IPS-NIHi7 (cell line): ENCODE measurements around the gene EDEM2.
"Not testable (repeated sequence)": the region's sequence is repeated elsewhere in the genome, so short reads cannot be mapped to it uniquely, and the experiment has no call there.

Source experiments
- DNase-seq: peaks from one replicate; pipeline ENCODE4 v3.0.0; 2012; ENCODE audit warnings: mixed read lengths; ENCODE audit errors: extremely low spot score

Gene EDEM2

DNA sequence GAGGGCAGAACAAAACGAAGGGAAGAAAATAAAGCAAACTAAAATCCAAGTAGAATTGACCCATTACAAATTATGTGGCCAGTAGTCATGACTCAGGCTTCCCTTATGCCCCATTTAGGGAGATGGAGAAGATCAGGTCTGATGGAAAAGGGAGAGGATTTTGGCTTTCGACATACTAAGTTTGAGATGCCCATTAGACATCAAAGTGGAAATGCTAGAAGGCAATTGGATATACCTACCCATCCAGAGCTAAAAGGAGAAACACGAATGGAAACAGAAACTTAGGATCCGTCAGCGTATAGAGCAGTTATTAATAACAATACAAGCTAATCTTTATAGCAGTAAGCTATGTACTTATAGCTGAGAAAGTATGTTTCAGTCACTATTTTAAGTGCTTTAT is 59.3 kb downstream of the EDEM2 start:
- DNase-seq = no peak

DNA sequence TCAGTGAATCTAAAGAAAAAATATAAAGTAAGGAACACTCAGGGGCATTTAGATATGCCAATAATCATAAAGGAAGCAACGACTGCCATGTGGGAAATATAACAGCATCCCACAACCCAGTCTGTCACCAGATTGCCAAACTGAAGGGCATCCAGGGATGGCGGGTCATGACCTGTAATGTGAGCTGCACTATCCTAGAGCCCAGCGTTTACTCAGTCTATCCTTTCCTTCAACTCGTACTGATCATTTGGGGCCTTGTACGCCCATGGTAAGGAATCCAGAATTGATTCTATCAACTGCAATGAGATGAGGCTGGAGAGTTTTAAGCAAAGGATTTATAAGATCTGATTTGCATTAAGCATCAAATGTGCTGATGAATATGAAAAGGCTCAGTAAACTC is 59.8 kb downstream of the EDEM2 start:
- DNase-seq = no peak

DNA sequence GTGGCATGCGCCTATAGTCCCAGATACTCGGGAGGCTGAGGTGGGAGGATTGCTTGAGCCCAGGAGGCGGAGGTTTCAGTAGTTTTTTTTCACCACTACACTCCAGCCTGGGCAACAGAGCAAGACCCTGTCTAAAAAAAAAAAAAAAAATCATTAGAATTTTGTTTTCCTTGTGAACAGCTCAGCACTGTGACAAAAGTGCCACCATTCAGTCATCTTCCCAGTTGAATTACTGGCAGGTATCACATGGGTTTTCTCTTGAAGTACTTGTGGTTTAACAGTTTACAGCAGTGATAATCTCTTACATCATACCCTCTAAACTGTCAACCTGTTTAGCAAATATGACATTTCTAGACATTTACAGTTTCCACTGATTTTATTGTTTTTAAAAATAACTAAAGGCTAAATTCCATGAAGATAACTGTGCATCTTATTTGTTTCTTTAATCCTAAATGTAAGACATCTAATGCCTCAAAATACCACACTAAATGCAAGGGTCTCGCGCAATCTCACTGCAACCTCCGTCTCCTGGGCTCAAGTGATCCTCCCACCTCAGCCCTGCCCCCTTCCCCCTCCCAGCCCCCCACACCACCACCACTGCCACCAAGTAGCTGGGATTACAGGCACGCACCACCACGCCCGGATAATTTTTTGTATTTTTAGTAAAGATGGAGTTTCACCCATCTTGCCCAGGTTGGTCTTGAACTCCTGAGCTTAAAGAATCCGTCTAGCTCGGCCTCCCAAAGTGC is 61.5 kb downstream of the EDEM2 start:
- DNase-seq = no peak

DNA sequence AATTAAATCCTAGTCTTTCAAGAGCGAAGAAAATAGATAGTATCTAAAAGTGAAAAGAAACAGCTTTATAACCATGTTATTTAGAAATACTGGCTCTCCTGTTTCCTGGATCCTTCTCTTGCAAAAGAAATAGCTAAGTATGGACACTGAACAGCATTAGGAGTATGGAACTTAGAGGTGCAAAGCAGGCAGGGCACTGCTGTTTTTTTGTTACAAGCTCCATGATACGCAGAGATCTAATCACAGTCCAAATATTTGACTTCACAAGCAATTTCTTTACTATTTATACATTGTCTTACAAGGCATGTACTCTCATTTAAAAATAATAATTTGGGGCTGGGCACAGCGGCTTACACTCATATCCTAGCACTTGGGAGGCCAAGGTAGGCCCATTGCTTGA is 62.1 kb downstream of the EDEM2 start:
- no peak for DNase-seq

DNA sequence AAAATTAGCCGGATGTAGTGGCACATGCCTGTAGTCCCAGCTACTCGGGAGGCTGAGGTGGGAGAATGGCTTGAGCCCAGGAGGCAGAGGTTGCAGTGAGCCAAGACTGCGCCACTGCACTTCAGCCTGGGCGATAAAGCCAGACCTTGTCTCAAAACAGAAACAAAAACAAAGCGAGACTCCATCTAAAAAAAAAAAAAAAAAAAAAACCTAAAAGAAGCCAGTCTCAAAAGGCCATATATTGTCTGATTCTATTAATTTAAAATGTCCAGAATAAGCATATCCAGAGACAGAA is 66.8 kb downstream of the EDEM2 start:
- not testable (repeated sequence) for DNase-seq

DNA sequence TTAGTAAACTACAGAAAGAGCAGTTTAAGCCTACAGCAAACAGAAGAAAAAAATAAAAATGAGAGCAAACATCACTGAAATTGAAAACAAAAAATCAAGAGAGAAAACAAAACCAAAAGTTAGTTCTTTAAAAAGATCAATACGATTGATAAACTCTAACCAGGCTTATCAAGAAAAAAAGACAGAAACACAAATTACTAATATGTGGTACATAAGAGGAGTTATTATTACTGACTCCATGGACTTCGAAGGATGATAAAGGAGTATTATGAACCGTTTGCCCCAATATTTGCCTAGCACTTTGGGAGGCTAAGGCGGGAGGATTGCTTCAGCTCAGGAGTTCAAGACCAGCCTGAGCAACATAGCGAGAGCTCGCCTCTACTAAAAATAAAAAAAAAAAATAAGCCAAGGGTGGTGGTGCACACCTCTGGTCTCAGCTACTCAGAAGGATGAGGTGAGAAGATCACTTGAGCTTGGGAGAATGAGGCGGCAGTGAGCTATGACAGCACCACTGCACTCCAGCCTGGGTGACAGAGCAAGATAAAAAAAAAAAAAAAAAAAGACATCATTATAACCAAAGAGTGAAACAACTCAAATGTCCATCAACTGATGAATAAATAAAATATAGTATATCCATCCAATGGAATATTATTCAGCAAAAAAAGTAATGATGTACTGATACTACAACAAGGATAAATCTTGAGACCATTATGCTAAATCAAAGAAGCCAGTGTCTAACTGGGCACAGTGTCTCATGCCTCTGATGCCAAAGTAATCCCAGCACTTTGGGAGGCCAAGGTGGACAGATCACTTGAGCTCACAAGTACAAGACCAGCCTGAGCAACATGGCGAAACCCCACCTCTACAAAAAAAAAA is 67.4 kb downstream of the EDEM2 start:
- DNase-seq = no peak

DNA sequence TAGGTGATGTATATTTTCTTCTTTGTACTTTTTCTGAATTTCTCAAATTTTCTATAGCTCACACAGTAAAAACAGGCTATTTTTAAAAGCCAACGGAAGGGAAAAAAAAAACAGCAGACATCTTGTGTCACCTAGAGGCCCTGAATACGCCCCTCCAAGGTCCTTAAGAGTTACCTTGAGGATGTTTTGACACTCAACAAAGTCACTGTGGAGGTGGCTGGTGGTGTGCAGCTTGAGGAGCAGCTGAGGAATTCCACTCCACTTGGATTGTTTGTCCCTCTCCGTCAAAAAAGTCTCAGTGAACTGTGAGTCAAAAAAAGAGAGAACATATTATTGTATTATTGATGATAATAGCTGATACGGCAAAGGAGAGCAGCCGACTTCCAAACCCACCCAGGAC is 69.3 kb downstream of the EDEM2 start:
- no peak for DNase-seq

DNA sequence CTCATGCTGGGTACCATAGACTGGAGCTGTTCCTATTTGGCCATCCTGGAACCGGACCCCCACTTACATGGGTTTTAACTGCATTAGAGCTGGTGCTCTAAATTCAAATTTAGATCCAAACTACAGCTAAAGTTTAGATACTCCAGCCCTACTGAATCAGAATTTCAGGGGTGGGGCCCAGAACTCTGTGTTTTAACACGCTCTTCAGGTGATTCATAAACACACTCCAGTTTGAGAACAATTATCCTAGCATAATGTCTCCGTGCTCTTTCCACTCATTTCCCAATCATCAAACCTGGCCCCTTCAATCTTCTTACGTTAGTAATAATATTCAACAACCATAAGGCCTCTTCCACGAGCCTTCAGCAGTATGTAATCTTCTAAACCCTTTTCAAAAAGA is 69.8 kb downstream of the EDEM2 start:
- no peak for DNase-seq

DNA sequence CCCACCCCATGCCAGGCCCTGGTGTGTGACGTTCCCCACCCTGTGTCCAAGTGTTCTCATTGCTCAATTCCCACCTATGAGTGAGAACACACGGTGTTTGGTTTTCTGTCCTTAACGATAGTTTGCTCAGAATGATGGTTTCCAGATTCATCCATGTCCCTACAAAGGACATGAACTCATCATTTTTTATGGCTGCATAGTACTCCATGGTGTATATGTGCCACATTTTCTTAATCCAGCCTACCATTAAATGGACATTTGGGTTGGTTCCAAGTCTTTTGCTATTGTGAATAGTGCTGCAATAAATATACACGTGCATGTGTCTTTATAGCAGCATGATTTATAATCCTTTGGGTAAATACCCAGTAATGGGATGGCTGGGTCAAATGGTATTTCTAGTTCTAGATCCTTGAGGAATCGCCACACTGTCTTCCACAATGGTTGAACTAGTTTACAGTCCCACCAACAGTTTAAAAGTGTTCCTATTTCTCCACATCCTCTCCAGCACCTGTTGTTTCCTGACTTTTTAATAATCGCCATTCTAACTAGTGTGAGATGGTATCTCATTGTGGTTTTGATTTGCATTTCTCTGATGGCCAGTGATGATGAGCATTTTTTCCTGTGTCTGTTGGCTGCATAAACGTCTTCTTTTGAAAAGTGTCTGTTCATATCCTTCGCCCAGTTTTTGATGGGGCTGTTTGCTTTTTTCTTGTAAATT is 75.5 kb downstream of the EDEM2 start:
- DNase-seq = not testable (repeated sequence)

DNA sequence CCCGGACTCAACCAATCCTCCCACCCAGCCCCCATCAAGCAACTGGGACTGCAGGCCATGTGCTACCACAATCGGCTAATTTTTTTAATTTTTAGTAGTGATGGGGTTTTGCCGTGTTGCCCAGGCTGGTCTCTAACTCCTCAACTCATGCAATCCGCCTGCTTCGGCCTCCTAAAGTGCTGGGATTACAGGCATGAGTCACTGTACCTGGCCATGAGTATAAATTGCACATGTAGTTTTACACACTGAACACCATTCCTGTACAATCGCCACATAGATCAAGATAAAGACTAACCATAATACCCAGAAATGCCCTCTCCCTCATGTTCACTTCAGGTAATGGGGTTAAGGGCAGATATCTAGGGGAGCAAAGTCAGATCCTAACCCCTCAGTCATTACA is 80.9 kb downstream of the EDEM2 start:
- DNase-seq = no peak
